ENCODE measurements around the gene ANK2. TPM values are rescaled to one million over a fixed set of nuclear protein-coding genes. Genes with fewer than 3 reads are reported as not detected.

ANK2 gene
- total RNA-seq, 1 experiment from 2014 or later, result 5.5 TPM

DNA sequence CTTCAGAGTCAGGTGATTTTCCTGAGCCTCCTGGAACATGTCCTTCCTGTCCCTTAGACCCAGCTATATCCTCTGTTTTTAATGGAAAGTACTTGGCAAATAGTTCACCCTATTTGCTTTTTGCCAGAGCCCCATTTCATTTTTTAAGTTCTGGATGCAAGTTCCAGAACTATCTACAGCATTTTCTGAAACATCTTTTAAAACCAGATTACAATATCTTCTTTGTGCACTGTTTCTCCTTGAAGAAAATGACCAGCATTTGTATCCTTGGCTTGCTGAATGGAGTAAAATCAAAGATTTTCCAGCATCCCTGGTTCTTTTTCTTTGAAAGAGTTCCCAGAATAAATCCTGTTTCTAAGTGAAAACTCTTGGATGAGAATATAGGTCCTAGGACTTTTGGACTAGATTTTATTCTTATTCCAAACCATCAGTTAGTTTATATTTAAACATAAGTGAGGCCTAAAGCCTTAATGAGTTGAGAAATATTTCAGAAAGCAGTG lies 224.3 kb downstream of the ANK2 start:
- intact Hi-C loops (cut with micrococcal nuclease; ENCODE audit: unreplicated experiment) (no loop called here), in situ Hi-C loops (cut with HindIII; ENCODE audit: low pct_unique_long_range_greater_than_20kb, low sequenced_read_pairs) (no loop called here)
- ATAC-seq, result no peak

DNA sequence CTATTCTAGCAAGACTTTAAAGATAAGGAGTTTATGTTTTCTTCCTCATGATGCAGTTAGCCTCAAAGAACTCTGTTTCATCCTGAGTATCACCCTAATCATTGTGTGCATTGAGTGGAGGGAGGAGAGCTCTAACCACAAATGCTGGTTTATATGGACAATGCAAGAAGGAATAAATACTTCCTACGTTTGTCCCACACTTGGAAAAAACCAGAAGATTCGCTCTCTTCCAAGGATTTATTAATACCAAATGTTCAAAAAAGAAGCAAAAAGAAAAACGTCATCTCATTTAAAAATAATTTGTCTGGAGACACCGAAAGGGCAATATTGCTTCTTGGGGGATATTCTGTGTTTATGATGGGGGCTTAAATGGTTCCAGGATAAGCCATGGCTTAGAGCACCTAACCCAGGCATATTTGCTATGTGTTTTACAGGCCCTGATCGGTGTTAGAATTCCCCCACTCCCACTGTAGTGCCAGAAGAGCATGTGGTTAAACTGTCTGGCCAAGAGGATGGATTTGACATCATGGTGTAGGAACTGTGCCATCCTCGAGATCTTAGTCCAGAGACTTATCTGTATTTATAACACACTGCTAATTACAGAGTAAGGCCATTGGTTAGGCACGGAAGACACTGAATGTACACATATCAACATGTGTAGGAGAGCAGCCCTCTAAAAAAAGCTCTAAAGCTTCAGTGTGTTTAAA lies 227.2 kb downstream of the ANK2 start:
- DNase-seq (ENCODE audit: low read depth, low spot score) (no peak), ATAC-seq (no peak)
- TF ChIP-seq POLR2AphosphoS5 (IDR thresholded peaks at IDR 0.05; ENCODE audit: low read depth, low read length) (no peak), CTCF (IDR thresholded peaks at IDR 0.05) (no peak)
- CTCF ChIA-PET, result no interaction called here
- Histone ChIP-seq H3K27ac (ENCODE audit: low read length) (no peak overlapping the region), H3K4me1 (ENCODE audit: control insufficient read depth, insufficient read depth, low read length) (no peaks in the 10 kb centered on the region), H3K9me3 (ENCODE audit: control insufficient read depth, insufficient read depth, low read depth, low read length) (no peaks in the 10 kb centered on the region), H3K27me3 (ENCODE audit: control insufficient read depth, insufficient read depth, low read length) (no peaks in the 10 kb centered on the region), H3K36me3 (ENCODE audit: control insufficient read depth, insufficient read depth, low read length) (no peaks in the 10 kb centered on the region), H3K4me3 (ENCODE audit: low read depth in 2 of 2, low read length in 2 of 2) (no peak overlapping the region)
- intact Hi-C loops (cut with micrococcal nuclease; ENCODE audit: unreplicated experiment) (no loop called here), in situ Hi-C loops (cut with HindIII; ENCODE audit: low pct_unique_long_range_greater_than_20kb, low sequenced_read_pairs) (no loop called here)
- no TSS peak for BruUV-seq (replicated peaks)
- POLR2A ChIA-PET, result no interaction called here

More for the DNA sequence above, 224.3 kb downstream of the ANK2 start:
- no TSS peak for BruUV-seq (replicated peaks)
- no peaks in the 10 kb centered on the region for H3K36me3 ChIP-seq (ENCODE audit: control insufficient read depth, insufficient read depth, low read length)
- H3K27me3 ChIP-seq (ENCODE audit: control insufficient read depth, insufficient read depth, low read length), result no peaks in the 10 kb centered on the region
- ChIA-PET CTCF (no interaction called here), POLR2A (no interaction called here)
- no peaks in the 10 kb centered on the region for H3K4me1 ChIP-seq (ENCODE audit: control insufficient read depth, insufficient read depth, low read length)
- TF ChIP-seq, protein P1, sequence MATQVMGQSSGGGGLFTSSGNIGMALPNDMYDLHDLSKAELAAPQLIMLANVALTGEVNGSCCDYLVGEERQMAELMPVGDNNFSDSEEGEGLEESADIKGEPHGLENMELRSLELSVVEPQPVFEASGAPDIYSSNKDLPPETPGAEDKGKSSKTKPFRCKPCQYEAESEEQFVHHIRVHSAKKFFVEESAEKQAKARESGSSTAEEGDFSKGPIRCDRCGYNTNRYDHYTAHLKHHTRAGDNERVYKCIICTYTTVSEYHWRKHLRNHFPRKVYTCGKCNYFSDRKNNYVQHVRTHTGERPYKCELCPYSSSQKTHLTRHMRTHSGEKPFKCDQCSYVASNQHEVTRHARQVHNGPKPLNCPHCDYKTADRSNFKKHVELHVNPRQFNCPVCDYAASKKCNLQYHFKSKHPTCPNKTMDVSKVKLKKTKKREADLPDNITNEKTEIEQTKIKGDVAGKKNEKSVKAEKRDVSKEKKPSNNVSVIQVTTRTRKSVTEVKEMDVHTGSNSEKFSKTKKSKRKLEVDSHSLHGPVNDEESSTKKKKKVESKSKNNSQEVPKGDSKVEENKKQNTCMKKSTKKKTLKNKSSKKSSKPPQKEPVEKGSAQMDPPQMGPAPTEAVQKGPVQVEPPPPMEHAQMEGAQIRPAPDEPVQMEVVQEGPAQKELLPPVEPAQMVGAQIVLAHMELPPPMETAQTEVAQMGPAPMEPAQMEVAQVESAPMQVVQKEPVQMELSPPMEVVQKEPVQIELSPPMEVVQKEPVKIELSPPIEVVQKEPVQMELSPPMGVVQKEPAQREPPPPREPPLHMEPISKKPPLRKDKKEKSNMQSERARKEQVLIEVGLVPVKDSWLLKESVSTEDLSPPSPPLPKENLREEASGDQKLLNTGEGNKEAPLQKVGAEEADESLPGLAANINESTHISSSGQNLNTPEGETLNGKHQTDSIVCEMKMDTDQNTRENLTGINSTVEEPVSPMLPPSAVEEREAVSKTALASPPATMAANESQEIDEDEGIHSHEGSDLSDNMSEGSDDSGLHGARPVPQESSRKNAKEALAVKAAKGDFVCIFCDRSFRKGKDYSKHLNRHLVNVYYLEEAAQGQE (IDR thresholded peaks at IDR 0.05; ENCODE audit: insufficient read depth in 1 of 2, low read depth in 2 of 2, low read length in 1 of 2), result no peak
- TF ChIP-seq TCF7L2 (IDR thresholded peaks at IDR 0.05; ENCODE audit: low read depth, low read length), result no peak
- TF ChIP-seq POLR2AphosphoS5 (IDR thresholded peaks at IDR 0.05; ENCODE audit: low read depth, low read length), result no peak
- H3K27ac ChIP-seq (ENCODE audit: low read length), result no peak overlapping the region
- H3K9me3 ChIP-seq (ENCODE audit: control insufficient read depth, insufficient read depth, low read depth, low read length), result no peaks in the 10 kb centered on the region
- no peak for DNase-seq (ENCODE audit: low read depth, low spot score)
- H3K4me3 ChIP-seq (ENCODE audit: low read depth in 2 of 2, low read length in 2 of 2), result no peak overlapping the region

DNA sequence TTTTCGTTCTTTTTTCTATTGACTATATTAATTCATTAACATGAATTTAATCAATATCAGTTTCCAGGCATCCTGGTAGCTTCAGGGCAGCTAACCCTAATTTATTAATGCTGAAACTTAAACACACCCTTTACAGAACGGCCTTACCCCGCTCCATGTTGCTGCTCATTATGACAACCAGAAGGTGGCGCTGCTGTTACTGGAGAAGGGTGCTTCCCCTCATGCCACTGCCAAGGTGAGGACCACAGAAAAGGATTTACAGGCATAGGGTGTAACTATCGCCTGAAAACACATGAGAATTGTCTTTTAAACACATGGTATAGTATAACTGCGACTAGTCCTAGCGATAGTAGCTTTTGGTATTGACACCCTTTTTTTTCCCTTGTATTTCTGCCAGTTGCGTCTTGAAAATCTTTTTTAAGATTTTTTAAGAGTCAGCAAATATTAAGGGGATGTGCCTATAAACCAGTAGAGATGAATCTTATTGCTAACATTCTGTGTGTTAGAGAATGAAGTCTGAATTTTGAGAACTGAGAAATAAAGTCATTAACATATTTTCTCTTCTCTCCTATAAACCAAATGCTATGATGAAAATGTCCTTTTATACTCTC lies 229.0 kb downstream of the ANK2 start:
- no peaks in the 10 kb centered on the region for H3K4me1 ChIP-seq (ENCODE audit: control insufficient read depth, insufficient read depth, low read length)
- TF ChIP-seq CTCF (IDR thresholded peaks at IDR 0.05) (peak; percentile 85), POLR2AphosphoS5 (IDR thresholded peaks at IDR 0.05; ENCODE audit: low read depth, low read length) (no peak), TCF7L2 (IDR thresholded peaks at IDR 0.05; ENCODE audit: low read depth, low read length) (no peak), SIN3A (IDR thresholded peaks at IDR 0.05; ENCODE audit: borderline replicate concordance, insufficient read depth, low read depth, low read length) (no peak)
- TF ChIP-seq, protein P1 (IDR thresholded peaks at IDR 0.05; ENCODE audit: insufficient read depth in 1 of 2, low read depth in 2 of 2, low read length in 1 of 2), result no peak
- in situ Hi-C loops (cut with HindIII; ENCODE audit: low pct_unique_long_range_greater_than_20kb, low sequenced_read_pairs) (no loop called here), intact Hi-C loops (cut with micrococcal nuclease; ENCODE audit: unreplicated experiment) (no loop called here)
- CTCF ChIA-PET, result no interaction called here
- POLR2A ChIA-PET, result no interaction called here
- no peak overlapping the region for H3K4me3 ChIP-seq (ENCODE audit: low read depth in 2 of 2, low read length in 2 of 2)
- ATAC-seq (peak; percentile 91), DNase-seq (ENCODE audit: low read depth, low spot score) (peak; percentile 8)
- H3K27me3 ChIP-seq (ENCODE audit: control insufficient read depth, insufficient read depth, low read length), result no peaks in the 10 kb centered on the region
- H3K9me3 ChIP-seq (ENCODE audit: control insufficient read depth, insufficient read depth, low read depth, low read length), result no peaks in the 10 kb centered on the region
- no peaks in the 10 kb centered on the region for H3K36me3 ChIP-seq (ENCODE audit: control insufficient read depth, insufficient read depth, low read length)
- H3K27ac ChIP-seq (ENCODE audit: low read length), result no peak overlapping the region
- no TSS peak for BruUV-seq (replicated peaks)

Measured in Panc1 (cell line).